ENCODE measurements around the gene ZBTB7C. TPM values are rescaled to one million over a fixed set of nuclear protein-coding genes. Genes with fewer than 3 reads are reported as not detected.

The ZBTB7C gene
- total RNA-seq, 3 donors from 2014 or later, result 5.6 to 26.5 (median 6.1) TPM

- Histone ChIP-seq H3K27ac (peak overlapping the region in 1 of 2 donors; percentile 22), H3K9me3 (no peaks in the 10 kb centered on the region), H3K4me1 (no peaks in the 10 kb centered on the region), H3K36me3 (no peaks in the 10 kb centered on the region), H3K27me3 (no peaks in the 10 kb centered on the region), H3K4me3 (no peak overlapping the region)
- TF ChIP-seq POLR2A (IDR thresholded peaks at IDR 0.05) (no peak), POLR2AphosphoS5 (IDR thresholded peaks at IDR 0.05) (no peak), CTCF (IDR thresholded peaks at IDR 0.05) (no peak)
- no peak for DNase-seq (ENCODE audit: low spot score in 2 of 2)
- intact Hi-C loops (cut with DNase I; ENCODE audit: low total_unique reads), result no loop called here
These were observed 215.4 kb downstream of the ZBTB7C start for GRCh38 chr18:48193521-48194492.

GRCh38 chr18:48192542-48192941, 216.6 kb downstream of the ZBTB7C start:
- intact Hi-C loops (cut with DNase I; ENCODE audit: low total_unique reads), result no loop called here
- H3K9me3 ChIP-seq, result no peaks in the 10 kb centered on the region
- no peaks in the 10 kb centered on the region for H3K27me3 ChIP-seq
- TF ChIP-seq POLR2AphosphoS5 (IDR thresholded peaks at IDR 0.05) (no peak), POLR2A (IDR thresholded peaks at IDR 0.05) (no peak), CTCF (IDR thresholded peaks at IDR 0.05) (no peak)
- H3K4me3 ChIP-seq, result no peak overlapping the region
- no peaks in the 10 kb centered on the region for H3K36me3 ChIP-seq
- H3K27ac ChIP-seq, result no peak overlapping the region
- DNase-seq (ENCODE audit: low spot score in 2 of 2), result no peak
- no peaks in the 10 kb centered on the region for H3K4me1 ChIP-seq

DNA sequence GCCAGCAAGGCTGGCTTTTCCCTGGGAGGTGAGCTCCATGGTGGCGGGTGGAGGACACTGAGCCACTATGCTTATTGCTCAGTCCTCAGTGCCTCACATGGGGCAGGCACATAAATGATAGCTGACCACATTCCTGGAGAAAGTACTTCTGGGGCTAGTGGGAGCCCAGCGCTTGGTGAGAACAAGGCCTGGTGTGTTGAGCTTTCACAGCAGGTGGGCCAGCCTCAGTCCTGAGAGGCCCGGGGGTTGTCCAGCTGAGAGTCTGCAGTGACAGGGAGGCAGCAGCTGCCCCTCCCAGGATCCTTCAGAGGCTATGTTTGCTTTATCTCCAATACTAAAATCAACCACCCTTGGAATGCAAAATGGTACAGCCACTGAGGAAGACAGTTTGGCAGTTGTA, 217.7 kb downstream of the ZBTB7C start:
- Histone ChIP-seq H3K4me1 (no peaks in the 10 kb centered on the region), H3K9me3 (no peaks in the 10 kb centered on the region), H3K27ac (no peak overlapping the region), H3K4me3 (no peak overlapping the region), H3K27me3 (no peaks in the 10 kb centered on the region), H3K36me3 (no peaks in the 10 kb centered on the region)
- intact Hi-C loops (cut with DNase I; ENCODE audit: low total_unique reads), result no loop called here
- no peak for DNase-seq (ENCODE audit: low spot score in 2 of 2)
- TF ChIP-seq CTCF (IDR thresholded peaks at IDR 0.05), result no peak

DNA sequence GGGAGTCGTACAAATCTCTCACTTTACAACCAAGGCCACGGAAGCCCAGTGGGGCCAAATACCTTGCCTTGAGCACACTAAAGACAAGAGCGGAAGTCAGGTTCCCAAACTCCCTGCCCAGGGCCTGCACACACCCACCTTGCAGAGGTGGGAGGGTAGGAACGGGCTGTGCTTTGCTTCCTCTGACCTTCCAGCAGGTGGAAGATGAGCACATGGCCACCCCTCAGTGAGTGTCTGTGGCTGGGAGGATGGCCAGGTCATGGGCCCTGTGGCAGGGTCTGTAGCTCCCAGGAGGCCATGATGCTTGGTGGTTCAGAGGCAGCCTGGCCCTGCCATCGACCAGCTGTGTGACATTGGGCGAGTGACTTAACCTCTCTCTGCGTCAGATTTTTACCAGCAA, 218.2 kb downstream of the ZBTB7C start:
- no peak for DNase-seq (ENCODE audit: low spot score in 2 of 2)
- Histone ChIP-seq H3K27ac (no peak overlapping the region), H3K27me3 (no peaks in the 10 kb centered on the region), H3K4me1 (no peaks in the 10 kb centered on the region), H3K4me3 (no peak overlapping the region), H3K36me3 (no peaks in the 10 kb centered on the region), H3K9me3 (no peaks in the 10 kb centered on the region)
- intact Hi-C loops (cut with DNase I; ENCODE audit: low total_unique reads), result no loop called here
- TF ChIP-seq POLR2A (IDR thresholded peaks at IDR 0.05) (no peak), CTCF (IDR thresholded peaks at IDR 0.05) (no peak), POLR2AphosphoS5 (IDR thresholded peaks at IDR 0.05) (no peak)

- Histone ChIP-seq H3K27me3 (no peaks in the 10 kb centered on the region), H3K4me1 (no peaks in the 10 kb centered on the region), H3K36me3 (no peaks in the 10 kb centered on the region), H3K9me3 (no peaks in the 10 kb centered on the region), H3K4me3 (no peak overlapping the region), H3K27ac (no peak overlapping the region)
- TF ChIP-seq CTCF (IDR thresholded peaks at IDR 0.05), result no peak
- no peak for TF ChIP-seq POLR2A (IDR thresholded peaks at IDR 0.05)
- TF ChIP-seq POLR2AphosphoS5 (IDR thresholded peaks at IDR 0.05), result no peak
- intact Hi-C loops (cut with DNase I; ENCODE audit: low total_unique reads), result no loop called here
- DNase-seq (ENCODE audit: low spot score in 2 of 2), result no peak
These were observed 220.6 kb downstream of the ZBTB7C start for GRCh38 chr18:48188609-48189008.
